HG02870 (cell line): ENCODE results near the gene UNCX.
"Not testable (repeated sequence)": the region's sequence is repeated elsewhere in the genome, so short reads cannot be mapped to it uniquely, and the experiment has no call there.

ENCODE experiments used
- ATAC-seq: cut with Tn5 transposase; IDR thresholded peaks from one replicate; pipeline ENCODE4 v1.9.1; 2021; ENCODE audit warnings: mild to moderate bottlenecking, moderate library complexity; ENCODE audit not compliant: unreplicated experiment

The UNCX gene

DNA sequence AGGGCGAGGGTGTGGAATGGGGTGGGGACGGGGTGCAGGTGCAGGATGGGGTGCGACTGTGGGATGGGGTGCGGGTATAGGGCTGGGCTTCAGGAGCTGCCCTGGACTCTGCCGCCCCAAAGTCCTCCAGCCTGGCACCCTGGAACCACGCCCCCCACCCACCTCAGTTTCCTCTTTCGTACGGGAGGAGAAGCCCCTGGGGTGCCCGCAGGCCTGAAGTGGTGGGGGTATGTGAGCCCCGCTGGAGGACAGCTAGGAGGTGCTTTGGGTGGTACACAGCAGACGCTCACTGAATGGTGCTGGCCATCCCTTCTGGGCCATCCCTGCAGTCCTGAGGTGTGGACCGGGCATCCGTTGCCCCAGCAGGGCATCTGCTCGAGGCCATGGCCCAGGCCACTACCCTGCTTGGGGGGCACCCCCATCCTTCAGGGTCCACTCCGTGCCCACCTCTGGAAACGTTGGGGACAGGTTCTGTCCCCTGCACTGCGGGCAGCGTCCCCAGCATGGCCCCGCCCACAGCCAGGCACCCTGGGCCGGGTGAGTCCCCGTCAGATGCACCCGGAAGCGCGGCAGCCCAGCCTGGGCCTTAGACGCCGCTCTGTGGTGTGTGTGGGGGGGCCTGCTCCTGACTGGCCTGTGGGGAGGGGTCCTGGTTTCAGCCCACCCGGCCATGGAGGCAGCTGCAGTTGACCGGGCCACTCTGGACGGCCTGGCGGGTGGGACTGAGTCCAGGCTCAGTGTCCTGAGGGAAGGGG lies 41.6 kb downstream of the UNCX start:
- no peak for ATAC-seq

DNA sequence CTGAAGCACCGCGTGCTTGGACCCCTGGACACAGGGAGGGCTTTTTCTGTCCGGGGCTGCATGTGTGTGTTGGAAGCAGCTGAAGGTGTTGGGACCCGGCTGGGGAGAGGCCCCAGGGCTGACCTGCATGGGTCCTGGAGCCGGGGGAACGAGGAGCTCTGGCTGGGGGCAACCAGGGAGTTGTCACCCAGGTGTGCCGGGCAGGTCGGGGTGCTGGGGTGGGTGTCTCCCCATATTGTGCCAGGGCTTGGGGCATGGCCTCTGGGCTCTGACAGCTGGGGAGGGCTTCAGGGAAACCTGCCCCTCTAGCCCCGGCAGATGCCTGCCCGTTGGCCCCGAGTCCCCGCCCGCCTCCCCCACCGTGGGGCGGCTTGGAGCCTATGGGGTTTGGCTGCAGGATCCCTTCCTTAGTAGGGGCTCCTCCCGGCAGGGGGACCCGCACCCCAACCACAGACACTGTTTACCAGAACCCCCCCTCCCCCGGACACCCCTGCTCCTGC lies 42.3 kb downstream of the UNCX start:
- no peak for ATAC-seq

DNA sequence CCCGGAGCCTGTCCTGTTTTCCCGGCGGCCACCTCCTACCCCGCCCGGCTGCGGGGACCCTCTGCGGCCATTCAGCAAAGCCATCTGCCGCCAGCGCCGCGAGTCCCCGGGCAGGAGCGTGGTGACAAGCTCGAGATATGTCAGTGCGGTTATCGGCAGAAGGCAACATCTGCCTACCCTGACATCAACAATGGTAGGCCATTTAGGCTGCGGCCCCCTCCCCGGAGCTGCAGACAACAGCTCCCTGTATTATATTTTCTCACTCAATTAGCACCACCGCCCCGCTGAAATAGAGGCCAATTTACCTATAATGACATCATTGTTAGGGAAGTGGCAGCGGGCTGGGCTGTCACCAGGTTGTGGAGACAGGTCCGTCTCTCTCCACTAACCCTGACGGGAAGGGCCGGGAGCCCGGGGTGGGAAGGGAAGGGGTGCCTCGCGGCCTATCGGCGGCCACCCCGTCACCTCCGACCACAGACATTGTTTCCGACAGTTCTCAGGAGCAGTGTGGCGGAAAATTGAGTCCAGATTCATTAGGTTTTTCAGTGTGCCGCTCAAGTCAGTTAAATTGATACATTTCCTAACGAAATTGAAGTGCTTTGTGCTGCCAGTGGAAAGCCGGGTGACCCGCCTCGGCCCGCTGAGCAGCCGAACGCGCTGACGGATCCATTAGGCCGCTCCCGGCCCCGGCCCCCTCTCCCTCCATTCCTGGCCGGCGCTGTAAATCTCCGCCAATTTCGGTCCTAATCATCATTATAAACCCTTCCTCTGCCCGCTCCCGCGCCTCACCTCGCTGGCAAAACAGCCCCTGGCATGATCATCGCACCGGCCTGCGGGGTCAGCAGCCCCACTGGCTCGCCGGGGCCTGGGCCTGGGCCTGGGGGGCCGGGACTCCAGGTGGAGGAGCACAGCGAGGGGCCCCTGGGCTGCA lies 43.0 kb downstream of the UNCX start:
- no peak for ATAC-seq

DNA sequence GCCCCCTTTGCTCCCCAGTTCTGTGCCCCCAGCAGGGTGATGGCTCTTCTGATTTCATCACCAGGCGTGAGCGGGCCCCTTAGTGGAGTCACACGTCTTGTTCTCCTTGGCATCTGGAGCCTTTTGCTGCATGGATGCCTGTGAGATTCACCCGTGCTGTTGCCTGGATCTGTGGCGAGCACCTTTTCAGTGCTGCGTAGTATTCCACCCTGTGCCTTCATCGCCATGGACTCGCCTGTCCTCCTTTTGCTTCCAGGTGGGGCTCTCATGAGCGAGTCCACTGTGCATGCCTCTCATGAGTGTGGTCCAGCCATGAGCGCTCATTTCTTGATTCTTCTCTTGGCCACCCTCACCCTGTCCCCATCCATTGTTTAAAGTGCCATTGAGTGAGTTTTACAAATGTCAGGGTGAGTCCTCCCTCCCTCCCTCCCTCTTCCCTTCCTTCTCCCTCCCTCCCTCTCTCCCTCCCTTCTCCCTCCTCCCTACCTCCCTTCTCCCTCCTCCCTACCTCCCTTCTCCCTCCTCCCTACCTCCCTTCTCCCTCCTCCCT lies 44.0 kb downstream of the UNCX start:
- no peak for ATAC-seq

DNA sequence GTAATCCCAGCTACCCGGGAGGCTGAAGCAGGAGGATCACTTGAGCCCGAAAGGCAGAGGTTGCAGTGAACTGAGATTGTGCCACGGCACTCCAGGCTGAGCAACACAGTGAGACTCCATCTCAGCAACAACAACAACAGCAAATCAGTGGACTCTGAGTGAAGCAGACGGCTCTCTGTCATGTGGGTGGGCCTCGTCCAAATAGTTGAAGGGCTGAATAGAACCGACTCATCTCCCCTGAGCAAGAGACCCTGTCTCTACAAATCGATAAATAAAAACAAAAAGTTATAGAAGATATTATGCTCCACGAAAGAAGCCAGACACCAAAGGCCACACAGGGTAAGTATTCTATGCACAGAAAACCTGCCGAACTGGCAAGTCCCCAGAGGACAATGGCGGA lies 45.9 kb downstream of the UNCX start:
- no peak for ATAC-seq

DNA sequence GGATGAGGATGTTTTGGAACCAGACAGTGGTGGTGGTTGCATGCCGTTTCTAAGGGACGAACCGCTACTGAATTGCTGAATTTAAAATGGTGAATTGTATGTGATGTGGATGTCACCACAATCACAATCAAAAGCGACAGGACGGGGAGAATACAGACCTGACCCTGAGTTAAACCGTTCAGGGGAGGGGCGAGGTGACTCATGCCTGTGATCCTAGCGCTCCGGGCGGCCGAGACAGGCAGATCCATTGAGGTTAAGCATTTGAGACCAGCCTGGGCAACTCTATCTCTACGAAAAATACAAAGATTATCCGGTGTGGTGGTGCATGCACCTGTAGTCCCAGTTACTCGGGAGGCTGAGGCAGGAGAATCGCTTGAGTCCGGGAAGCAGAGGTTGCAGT lies 46.4 kb downstream of the UNCX start:
- no peak for ATAC-seq

DNA sequence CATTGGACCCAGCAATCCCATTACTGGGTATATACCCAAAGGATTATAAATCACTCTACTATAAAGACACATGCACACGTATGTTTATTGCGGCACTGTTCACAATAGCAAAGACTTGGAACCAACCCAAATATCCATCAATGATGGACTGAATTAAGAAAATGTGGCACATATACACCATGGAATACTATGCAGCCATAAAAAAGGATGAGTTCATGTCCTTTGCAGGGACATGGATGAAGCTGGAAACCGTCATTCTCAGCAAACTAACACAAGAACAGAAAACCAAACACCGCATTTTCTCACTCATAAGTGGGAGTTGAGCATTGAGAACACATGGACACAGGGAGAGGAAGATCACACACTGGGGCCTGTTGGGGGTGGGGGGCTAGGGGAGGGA lies 47.2 kb downstream of the UNCX start:
- not testable (repeated sequence) for ATAC-seq

DNA sequence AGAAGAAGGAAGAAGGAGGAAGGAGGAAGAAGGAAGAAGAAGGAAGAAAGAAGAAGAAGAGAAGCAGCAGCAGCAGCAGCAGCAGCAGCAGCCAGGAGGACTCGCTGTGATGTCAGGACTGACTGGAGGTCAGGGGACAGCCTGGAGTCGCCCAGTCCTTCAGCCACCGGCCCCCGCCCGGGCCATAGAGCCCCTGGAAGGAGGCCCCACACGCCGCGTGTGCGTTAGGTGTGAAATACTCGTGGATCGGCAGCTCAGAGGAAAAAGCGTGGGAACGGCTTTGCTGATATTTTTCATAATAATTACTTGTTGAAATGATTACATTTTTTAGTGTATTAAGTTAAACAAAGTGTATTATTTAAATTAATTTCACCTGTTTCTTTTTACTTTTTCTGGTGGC lies 48.4 kb downstream of the UNCX start:
- no peak for ATAC-seq

DNA sequence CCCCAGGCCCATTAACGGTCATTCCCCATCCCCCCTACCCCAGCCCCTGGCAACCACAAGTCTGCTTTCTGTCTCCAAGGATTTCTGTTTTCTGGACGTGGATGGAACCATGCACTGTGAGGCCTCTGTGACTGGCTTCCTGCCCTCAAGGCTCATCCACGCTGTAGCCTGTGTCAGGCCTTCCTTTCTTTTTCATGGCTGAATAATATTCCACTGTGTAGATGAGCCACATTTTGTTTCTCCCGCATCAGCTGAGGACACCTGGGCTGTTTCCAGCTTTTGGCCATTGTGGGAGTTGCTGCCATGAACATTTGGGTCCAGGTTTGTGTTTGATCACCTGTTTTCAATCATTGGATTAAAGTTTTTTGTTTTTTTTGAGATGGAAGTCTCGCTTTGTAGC lies 50.0 kb downstream of the UNCX start:
- ATAC-seq = no peak

DNA sequence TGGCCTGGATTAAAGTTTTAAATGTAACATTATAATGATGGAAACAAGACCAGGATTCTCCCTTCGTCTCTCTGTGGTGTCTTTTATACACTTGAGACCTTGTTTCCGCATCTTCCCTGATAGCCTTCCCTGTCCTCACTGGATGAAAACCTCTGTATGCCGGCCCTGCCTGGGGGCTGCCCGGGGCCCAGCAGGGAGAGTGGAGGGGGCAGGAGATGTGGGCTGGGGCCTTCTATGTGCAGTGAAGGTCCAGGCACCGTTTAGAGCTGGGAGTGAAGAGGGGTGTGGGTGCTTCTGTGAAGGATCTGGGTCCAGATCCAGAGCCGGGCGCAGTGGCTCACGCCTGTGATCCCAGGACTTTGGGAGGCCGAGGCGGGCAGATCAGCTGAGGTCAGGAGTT lies 50.7 kb downstream of the UNCX start:
- ATAC-seq = no peak

DNA sequence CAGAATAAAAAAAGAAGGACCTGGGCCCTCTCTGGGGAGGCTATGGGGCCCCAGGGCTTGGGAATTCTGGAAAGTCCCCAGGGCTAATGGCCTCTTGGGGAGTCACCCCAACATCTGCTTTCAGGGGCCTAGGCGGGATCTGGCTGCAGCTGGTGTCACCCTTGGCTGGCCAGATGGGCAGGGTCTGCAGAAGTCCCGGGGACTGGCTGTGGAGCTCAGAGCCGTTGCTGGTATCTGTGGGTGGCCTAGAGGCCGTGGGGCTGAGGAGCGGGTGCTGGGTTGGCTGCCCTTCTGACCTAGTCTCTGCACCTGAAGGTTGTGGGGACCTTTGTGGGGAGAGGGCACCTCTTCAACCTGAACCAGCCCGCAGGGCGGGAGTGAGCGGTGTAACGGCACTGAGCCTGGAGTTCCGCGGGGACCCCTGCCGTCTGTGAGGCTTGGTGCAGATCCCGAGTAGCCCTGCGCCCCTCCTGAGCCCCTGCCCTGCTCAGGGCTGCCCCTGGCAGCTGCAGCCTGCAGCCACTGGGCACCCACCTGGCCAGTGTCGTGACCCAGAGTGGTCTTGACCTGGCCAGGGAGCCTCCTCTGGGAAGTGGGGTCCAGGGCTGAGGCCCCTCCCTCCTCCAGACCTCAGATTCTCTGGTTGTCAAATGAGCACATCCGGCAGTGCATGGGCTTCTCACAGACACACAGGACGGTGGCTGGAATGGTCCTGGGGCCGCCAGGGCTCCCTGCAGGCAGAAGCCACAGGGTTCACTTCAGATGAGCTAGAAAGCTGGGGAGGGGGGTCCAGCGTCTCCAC lies 51.5 kb downstream of the UNCX start:
- ATAC-seq = no peak

DNA sequence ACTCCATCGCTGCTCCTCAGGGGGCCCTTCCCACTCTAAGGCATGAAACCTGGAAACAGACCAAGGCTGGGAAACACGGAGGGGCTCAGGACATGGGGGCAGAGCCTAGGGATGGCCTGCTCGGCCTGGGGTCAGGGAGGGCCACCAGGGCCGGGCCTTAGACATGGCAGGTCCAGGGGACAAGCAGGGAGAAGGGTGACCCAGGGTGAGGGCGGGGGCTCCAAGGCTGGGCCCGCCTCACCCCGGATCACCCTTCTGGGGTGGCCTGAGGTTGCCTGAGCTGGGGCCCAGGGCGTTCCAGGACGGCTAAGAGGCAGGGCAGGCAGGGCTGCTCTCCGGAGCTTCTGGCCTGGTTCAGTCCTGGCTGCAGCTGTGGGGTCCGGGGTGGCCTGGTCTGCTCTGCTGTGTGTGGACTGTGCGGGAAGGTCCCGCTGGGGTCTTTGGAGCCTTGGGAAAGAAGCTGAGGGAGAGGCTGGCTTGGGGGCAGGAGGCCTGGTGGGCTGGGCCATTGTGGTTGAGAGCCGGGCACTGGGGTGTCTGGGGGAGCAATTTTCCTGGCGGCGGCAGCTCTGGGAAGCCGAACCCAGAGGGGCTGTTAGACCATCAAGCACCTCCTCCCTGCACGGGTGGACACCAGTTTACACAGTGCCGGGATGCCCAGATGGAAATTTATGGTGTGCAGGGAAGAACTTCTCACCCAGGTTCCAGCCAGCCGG lies 52.2 kb downstream of the UNCX start:
- ATAC-seq = no peak

DNA sequence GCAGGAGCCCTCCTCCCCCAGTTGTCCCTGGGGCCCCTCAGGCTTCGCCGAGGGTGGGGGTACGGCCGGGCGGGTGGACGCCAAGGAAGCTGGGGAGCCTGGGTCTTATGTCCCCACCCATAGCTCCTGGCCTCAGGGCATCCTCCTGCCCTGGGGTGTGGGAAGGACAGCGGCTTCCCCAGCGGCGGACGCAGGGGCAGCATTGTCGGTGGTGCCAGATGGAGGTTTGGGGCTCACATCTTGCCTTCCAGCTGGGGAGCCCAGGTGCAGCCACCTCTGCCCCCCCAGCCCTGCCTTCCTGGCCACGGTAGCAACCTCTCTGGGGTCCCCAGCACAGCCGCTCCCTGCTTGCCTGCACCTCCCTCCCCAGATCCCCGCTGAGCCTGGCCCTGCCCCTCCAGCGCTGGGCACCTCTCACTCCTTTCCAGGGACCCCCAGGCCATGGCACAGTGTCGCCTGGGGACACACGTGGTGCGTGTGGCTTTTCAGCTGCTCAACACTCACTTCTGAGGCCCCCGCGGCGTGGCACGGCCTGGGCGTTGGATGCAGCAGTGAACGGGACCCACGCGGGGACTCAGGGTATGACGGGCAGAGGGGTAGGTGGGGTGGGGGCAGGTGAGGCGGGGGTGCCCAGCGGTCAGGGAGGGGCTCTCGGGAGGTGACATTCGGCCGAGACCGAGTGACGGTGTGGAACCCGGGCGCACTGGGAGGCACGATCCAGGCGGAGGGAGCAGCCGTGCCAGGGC lies 53.1 kb downstream of the UNCX start:
- ATAC-seq = no peak
